Measurements from ENCODE around the gene CEP112. TPM values are rescaled to one million over a fixed set of nuclear protein-coding genes. Genes with fewer than 3 reads are reported as not detected.
"Not testable (repeated sequence)": the region's sequence is repeated elsewhere in the genome, so short reads cannot be mapped to it uniquely, and the experiment has no call there.

The CEP112 gene
- total RNA-seq, 1 donor from 2014 or later = 15.8 TPM

GRCh38 chr17:66165537-66166123 lies 26.3 kb downstream of the CEP112 start:
- DNase-seq (ENCODE audit: extremely low read depth, low read depth, low spot score) = peak; percentile 63

- DNase-seq (ENCODE audit: extremely low read depth, low read depth, low spot score) = not testable (repeated sequence)
These were observed 36.9 kb downstream of the CEP112 start for GRCh38 chr17:66155055-66155454.

GRCh38 chr17:66152756-66153155 lies 39.2 kb downstream of the CEP112 start:
- no peak for DNase-seq (ENCODE audit: extremely low read depth, low read depth, low spot score)

GRCh38 chr17:66150708-66151107 lies 41.2 kb downstream of the CEP112 start:
- DNase-seq (ENCODE audit: extremely low read depth, low read depth, low spot score) = no peak

GRCh38 chr17:66149562-66149961 lies 42.4 kb downstream of the CEP112 start:
- DNase-seq (ENCODE audit: extremely low read depth, low read depth, low spot score) = no peak

- no peak for DNase-seq (ENCODE audit: extremely low read depth, low read depth, low spot score)
These were observed 45.5 kb downstream of the CEP112 start for GRCh38 chr17:66146394-66146793.

- no peak for DNase-seq (ENCODE audit: extremely low read depth, low read depth, low spot score)
These were observed 48.2 kb downstream of the CEP112 start for GRCh38 chr17:66143657-66144282.

GRCh38 chr17:66142428-66142827 lies 49.5 kb downstream of the CEP112 start:
- no peak for DNase-seq (ENCODE audit: extremely low read depth, low read depth, low spot score)

- no peak for DNase-seq (ENCODE audit: extremely low read depth, low read depth, low spot score)
These were observed 53.8 kb downstream of the CEP112 start for GRCh38 chr17:66138120-66138519.

- no peak for DNase-seq (ENCODE audit: extremely low read depth, low read depth, low spot score)
These were observed 56.0 kb downstream of the CEP112 start for GRCh38 chr17:66135896-66136295.

- no peak for DNase-seq (ENCODE audit: extremely low read depth, low read depth, low spot score)
These were observed 56.7 kb downstream of the CEP112 start for GRCh38 chr17:66135219-66135618.

- DNase-seq (ENCODE audit: extremely low read depth, low read depth, low spot score) = no peak
These were observed 62.2 kb downstream of the CEP112 start for GRCh38 chr17:66129759-66130158.

- DNase-seq (ENCODE audit: extremely low read depth, low read depth, low spot score) = no peak
These were observed 65.7 kb downstream of the CEP112 start for GRCh38 chr17:66126231-66126630.

- no peak for DNase-seq (ENCODE audit: extremely low read depth, low read depth, low spot score)
These were observed 68.8 kb downstream of the CEP112 start for GRCh38 chr17:66123163-66123562.

GRCh38 chr17:66115246-66115645 lies 76.7 kb downstream of the CEP112 start:
- DNase-seq (ENCODE audit: extremely low read depth, low read depth, low spot score) = no peak

GRCh38 chr17:66114609-66115008 lies 77.3 kb downstream of the CEP112 start:
- DNase-seq (ENCODE audit: extremely low read depth, low read depth, low spot score) = no peak

- no peak for DNase-seq (ENCODE audit: extremely low read depth, low read depth, low spot score)
These were observed 84.2 kb downstream of the CEP112 start for GRCh38 chr17:66107731-66108130.

- no peak for DNase-seq (ENCODE audit: extremely low read depth, low read depth, low spot score)
These were observed 93.9 kb downstream of the CEP112 start for GRCh38 chr17:66098040-66098439.

- no peak for DNase-seq (ENCODE audit: extremely low read depth, low read depth, low spot score)
These were observed 97.2 kb downstream of the CEP112 start for GRCh38 chr17:66094727-66095126.

GRCh38 chr17:66091445-66092080 lies 100.4 kb downstream of the CEP112 start:
- DNase-seq (ENCODE audit: extremely low read depth, low read depth, low spot score) = no peak

- no peak for DNase-seq (ENCODE audit: extremely low read depth, low read depth, low spot score)
These were observed 102.2 kb downstream of the CEP112 start for GRCh38 chr17:66089764-66090163.

- no peak for DNase-seq (ENCODE audit: extremely low read depth, low read depth, low spot score)
These were observed 103.8 kb downstream of the CEP112 start for GRCh38 chr17:66088173-66088572.

Measured in glomerular endothelial cell (primary cell).